GM21381 (cell line): Measurements from ENCODE around the gene CPXM1.
"Not testable (repeated sequence)": the region's sequence is repeated elsewhere in the genome, so short reads cannot be mapped to it uniquely, and the experiment has no call there.

Source experiments
- ATAC-seq: cut with Tn5 transposase; IDR thresholded peaks from one replicate; pipeline ENCODE4 v1.9.1; 2021; ENCODE audit warnings: mild to moderate bottlenecking, moderate library complexity; ENCODE audit not compliant: unreplicated experiment

CPXM1 gene

GRCh38 chr20:2822073-2822472 is 21.6 kb upstream of the CPXM1 start:
- no peak for ATAC-seq

- ATAC-seq = no peak
These were observed 20.8 kb upstream of the CPXM1 start for GRCh38 chr20:2820896-2821869.

- no peak for ATAC-seq
These were observed 19.9 kb upstream of the CPXM1 start for GRCh38 chr20:2820084-2820895.

- no peak for ATAC-seq
These were observed 17.6 kb upstream of the CPXM1 start for GRCh38 chr20:2817891-2818595.

- ATAC-seq = no peak
These were observed 16.9 kb upstream of the CPXM1 start for GRCh38 chr20:2817341-2817726.

- no peak for ATAC-seq
These were observed 16.3 kb upstream of the CPXM1 start for GRCh38 chr20:2816583-2817340.

GRCh38 chr20:2816030-2816582 is 15.7 kb upstream of the CPXM1 start, which contains the start of gene TMEM239:
Gene TMEM239, plus strand, starts transcription at chr20:2816364. Its CDS starts 191 bp downstream, at chr20:2816555.
- no peak for ATAC-seq

GRCh38 chr20:2815242-2815900 is 14.9 kb upstream of the CPXM1 start:
- ATAC-seq = no peak

GRCh38 chr20:2814587-2815051 is 14.2 kb upstream of the CPXM1 start, which contains the start of gene C20orf141:
Gene C20orf141, plus strand, starts transcription at chr20:2814987. Its CDS starts 198 bp downstream, at chr20:2815185.
- no peak for ATAC-seq

GRCh38 chr20:2814076-2814475 is 13.6 kb upstream of the CPXM1 start:
- no peak for ATAC-seq

GRCh38 chr20:2812189-2812588 is 11.8 kb upstream of the CPXM1 start:
- no peak for ATAC-seq

GRCh38 chr20:2809690-2810089 is 9.3 kb upstream of the CPXM1 start:
- ATAC-seq = no peak

- ATAC-seq = not testable (repeated sequence)
These were observed 7.5 kb upstream of the CPXM1 start for GRCh38 chr20:2807929-2808328.

- ATAC-seq = no peak
These were observed 6.6 kb upstream of the CPXM1 start for GRCh38 chr20:2807019-2807418.

- no peak for ATAC-seq
These were observed 5.9 kb upstream of the CPXM1 start for GRCh38 chr20:2806351-2806701.

- ATAC-seq = no peak
These were observed 5.4 kb upstream of the CPXM1 start for GRCh38 chr20:2805689-2806350.

- ATAC-seq = no peak
These were observed 4.6 kb upstream of the CPXM1 start for GRCh38 chr20:2804852-2805688.
